Caki2 (cell line): ENCODE measurements around the gene POTEG. TPM values are rescaled to one million over a fixed set of nuclear protein-coding genes. Genes with fewer than 3 reads are reported as not detected.
"Not testable (repeated sequence)": the region's sequence is repeated elsewhere in the genome, so short reads cannot be mapped to it uniquely, and the experiment has no call there.

Source experiments
- DNase-seq: peaks from one replicate; pipeline ENCODE4 v3.0.0-alpha.2; 2015; ENCODE audit warnings: low read depth
- in situ Hi-C: cut with HindIII; loops from 2 replicates; pipeline ENCODE4 v1.10.0; 2016; ENCODE audit warnings: low sequenced_read_pairs, low pct_unique_long_range_greater_than_20kb, mixed read lengths
- total RNA-seq: library from RNA; depleted of rRNA; stranded (reverse); fragments of >200 nt; shearing (Covaris generic); gene quantifications from 2 replicates; pipeline ENCODE4 v1.2.3, GENCODE V29; 2014; ENCODE audit warnings: low replicate concordance; rRNA removed

The POTEG gene
- total RNA-seq = not detected in 2 replicates

- in situ Hi-C loops, DNase-seq: not testable (repeated sequence)
Measured at GRCh38 chr14:19434241-19434640, at the start of gene POTEG. TSS of gene POTEG (minus strand) at chr14:19434341. CDS start at chr14:19434289, 52 bp downstream.

GRCh38 chr14:19482093-19482492, 48.0 kb upstream of the POTEG start:
- DNase-seq, in situ Hi-C loops: not testable (repeated sequence)

- in situ Hi-C loops, DNase-seq: not testable (repeated sequence)
Measured at GRCh38 chr14:19481421-19481820, 47.3 kb upstream of the POTEG start.

- DNase-seq, in situ Hi-C loops: not testable (repeated sequence)
Measured at GRCh38 chr14:19480491-19480890, 46.4 kb upstream of the POTEG start.

DNA sequence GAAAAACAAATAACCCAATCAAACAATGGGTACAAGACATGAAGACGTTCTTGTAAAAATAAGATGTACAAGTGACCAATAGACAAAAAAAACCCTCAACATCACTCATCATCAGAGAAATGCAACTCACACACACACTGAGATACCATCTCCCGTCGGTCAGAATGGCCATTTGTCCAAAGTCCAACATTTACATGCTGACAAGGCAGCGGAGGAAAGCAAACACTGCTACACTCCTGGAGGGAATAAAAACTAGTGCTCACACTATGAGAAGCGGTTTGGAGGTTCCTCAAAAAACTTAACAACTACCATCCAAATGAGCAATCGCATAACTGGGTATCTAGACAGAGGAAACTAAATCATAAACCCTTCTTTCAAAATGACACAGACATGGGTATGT, 11.6 kb upstream of the POTEG start:
- DNase-seq, in situ Hi-C loops: not testable (repeated sequence)

DNA sequence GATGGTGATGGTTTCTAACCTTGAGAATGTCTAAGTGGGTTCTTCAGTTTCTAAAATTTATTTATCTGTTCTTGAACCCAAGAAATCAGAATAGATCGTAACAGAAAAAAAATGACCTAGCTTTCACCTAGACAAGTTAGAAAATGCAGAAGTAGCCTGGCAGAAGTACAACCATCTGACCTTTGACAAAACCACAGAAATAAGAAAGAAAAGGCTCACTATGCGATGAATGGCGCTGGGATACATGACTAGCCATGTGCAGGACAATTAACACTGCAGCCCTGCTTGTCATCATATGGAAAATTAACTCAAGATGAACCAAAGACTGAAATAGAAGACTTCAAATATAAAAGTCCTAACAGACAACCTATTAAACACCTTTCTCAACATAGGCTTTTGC, 5.7 kb upstream of the POTEG start:
- in situ Hi-C loops, DNase-seq: not testable (repeated sequence)

DNA sequence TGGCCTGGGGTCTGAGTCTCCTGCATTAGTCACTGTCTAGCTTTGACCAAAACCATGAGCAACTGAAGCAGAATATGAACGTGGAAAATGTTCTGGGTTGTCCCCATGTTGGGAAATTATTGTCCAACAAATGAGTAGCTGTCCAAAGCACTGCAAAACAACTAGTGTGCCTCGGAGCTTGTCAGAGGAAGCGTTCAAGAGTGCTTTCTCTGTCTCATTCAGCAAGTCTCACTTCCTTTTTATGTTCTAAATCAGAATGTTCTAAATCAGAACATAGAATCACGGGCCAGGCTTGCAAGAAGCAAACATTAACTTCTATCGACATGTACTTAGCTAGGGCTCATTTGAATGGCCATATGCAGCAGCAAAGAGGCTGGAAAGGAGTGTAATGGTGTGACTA, 5.1 kb upstream of the POTEG start:
- in situ Hi-C loops, DNase-seq: not testable (repeated sequence)

- not testable (repeated sequence) for DNase-seq
Measured at GRCh38 chr14:19437126-19437443, 2.9 kb upstream of the POTEG start.

DNA sequence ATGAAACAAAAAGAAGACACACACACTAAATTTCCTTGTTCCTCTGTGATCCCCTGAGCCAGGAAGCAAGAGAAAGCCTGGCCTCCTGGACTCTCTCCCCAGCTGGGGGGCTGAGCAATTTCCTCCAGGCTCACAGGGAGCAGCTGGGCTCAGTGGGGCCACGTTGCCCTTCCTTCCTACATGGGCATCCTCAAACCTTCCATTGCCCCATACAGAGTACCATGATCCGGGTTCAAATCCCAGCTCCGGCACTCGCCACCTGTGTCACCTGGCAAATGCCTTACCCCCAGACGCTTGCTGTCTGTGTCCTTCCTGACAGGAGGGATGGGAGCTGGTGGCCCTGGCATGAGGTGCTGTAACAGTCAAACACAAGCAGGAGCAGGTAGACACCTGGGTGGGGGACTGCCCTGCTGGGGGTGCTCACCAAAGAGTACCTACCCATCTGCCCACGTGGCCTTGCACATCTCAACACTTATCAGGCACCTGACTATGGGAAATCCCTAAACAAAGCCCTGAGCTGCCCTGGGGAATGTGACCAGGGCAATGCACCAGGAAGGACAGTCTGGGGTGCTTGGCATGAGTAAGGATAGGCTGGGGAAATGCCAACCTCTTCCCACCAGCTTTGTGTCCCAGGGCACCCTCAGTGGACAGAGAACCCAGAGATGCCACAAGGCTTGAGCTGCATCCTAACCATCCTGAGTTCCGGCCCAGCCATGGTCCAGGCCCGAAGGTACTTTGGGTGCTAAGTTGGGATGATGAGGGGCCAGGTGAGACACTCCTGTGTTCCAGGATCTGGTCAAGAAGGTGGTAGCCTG, 2.4 kb upstream of the POTEG start:
- DNase-seq = not testable (repeated sequence)

More at GRCh38 chr14:19437126-19437443, 2.9 kb upstream of the POTEG start:
- in situ Hi-C loops = not testable (repeated sequence)

GRCh38 chr14:19435852-19436251, 1.7 kb upstream of the POTEG start:
- in situ Hi-C loops, DNase-seq: not testable (repeated sequence)

More for the DNA sequence above, 2.4 kb upstream of the POTEG start:
- in situ Hi-C loops = not testable (repeated sequence)

DNA sequence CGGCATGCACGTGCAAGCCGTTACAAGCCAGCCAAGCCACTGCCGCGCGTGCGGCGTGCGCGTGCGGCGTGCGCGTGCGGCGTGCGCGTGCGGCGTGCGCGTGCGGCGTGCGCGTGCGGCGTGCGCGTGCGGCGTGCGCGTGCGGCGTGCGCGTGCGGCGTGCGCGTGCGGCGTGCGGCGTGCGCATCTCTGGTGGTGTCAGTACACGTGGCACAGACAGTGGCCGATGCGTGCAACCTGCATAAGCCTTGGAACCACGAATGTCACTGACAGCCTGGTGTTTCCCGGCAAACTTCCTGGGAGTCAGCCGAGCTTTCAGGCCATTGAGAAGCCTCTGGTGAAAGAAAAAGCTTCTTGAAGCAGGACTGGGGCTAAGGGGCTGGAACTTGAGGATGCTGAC, 750 bp upstream of the POTEG start:
- DNase-seq, in situ Hi-C loops: not testable (repeated sequence)

DNA sequence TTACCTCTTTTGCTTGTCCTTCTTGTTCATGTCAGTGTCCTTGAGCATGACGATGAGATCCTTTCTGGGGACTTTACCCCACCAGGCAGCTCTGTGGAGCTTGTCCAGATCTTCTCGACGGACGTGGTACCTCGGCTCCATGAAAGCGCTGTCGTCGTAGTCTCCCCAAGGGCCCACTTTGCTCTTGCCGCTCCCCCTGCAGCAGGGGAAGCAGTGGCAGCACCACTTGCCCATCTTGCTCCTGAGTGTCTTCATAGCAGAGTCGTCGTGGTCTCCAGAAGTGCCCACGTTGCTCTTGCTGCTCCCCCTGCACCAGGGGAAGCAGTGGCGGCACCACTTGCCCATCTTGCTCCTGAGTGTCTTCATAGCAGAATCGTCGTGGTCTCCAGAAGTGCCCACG, 376 bp downstream of the POTEG start:
- in situ Hi-C loops, DNase-seq: not testable (repeated sequence)

GRCh38 chr14:19408519-19408918, 25.6 kb downstream of the POTEG start:
- in situ Hi-C loops, DNase-seq: not testable (repeated sequence)

GRCh38 chr14:19402097-19402496, 32.0 kb downstream of the POTEG start:
- in situ Hi-C loops, DNase-seq: not testable (repeated sequence)

GRCh38 chr14:19394727-19395126, 39.4 kb downstream of the POTEG start:
- in situ Hi-C loops, DNase-seq: not testable (repeated sequence)

GRCh38 chr14:19390230-19390629, 43.9 kb downstream of the POTEG start:
- in situ Hi-C loops, DNase-seq: not testable (repeated sequence)

GRCh38 chr14:19388741-19389140, 45.4 kb downstream of the POTEG start:
- in situ Hi-C loops, DNase-seq: not testable (repeated sequence)

DNA sequence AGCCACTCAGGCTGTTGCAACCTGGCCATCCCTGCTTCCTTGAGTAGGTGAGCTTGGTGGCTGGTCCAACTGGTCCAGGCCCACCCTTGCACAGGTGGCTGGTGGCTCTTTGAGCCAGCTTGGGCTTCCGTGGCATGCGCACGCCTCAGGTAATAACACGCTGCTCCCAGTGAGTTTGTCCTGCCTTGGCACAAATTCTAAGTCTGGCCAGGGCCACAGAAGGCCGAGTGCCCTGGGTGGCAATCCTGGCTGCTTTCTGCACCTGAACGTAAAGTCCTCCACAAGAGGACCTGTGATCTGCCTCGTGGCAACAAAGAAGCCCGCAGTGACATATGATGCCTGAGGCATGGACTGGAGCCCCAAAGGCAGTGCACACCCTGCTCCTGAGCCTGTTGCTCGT, 47.1 kb downstream of the POTEG start:
- DNase-seq, in situ Hi-C loops: not testable (repeated sequence)

DNA sequence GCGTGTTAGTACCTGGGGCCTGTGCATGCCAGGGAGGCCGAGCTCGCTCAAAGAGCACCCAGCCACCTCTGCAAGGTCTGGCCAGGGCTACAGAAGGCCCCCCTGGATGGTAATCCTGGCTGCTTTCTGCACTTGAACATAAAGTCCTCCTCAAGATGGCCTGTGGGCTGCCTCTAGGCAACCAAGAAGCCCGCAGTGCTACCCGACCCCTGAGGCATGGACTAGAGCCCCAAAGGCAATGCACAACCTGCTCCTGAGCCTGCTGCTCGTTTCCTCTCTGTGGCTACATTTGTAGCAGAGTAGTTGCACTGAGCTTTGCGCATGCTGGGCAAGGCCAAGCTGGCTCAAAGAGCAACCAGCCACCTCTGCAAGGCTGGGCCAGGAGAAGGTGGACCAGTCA, 47.8 kb downstream of the POTEG start:
- DNase-seq, in situ Hi-C loops: not testable (repeated sequence)
